SH-SY5Y (cell line): ENCODE results near the gene MACROH2A2.

Experiments used
- GATA2 ChIP-seq: IDR thresholded peaks from 2 replicates; pipeline ENCODE4 v1.6.1; 2011; ENCODE audit warnings: mild to moderate bottlenecking, low read depth, low read length
- GATA3 ChIP-seq: IDR thresholded peaks from 2 replicates; pipeline ENCODE4 v1.6.1; 2011; ENCODE audit warnings: low read depth, mild to moderate bottlenecking, low read length, moderate library complexity

DNA sequence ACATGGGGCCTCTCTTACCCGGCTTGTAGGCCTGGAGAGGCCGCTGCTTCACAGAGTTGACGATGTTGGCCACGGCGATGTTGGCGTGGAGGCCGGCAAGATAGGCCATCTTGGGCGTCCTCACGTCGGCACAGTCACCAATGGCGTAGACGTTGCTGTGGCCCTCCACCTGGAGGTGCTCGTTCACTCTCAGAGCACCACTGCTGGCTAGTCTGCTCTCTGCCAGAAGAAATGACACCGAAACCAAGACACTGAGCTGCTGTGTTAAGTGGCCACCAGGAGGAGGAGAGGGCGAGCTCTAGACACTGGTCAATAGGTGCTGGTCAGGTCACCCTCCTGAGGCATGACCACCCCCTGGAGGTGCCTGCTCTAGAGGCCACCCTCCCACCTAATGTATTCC lies 62.3 kb downstream of the MACROH2A2 start:
- TF ChIP-seq GATA2: no peak
- TF ChIP-seq GATA3: no peak
